ENCODE results near the gene HP.
"Not testable (repeated sequence)": the region's sequence is repeated elsewhere in the genome, so short reads cannot be mapped to it uniquely, and the experiment has no call there.

Gene HP, protein sequence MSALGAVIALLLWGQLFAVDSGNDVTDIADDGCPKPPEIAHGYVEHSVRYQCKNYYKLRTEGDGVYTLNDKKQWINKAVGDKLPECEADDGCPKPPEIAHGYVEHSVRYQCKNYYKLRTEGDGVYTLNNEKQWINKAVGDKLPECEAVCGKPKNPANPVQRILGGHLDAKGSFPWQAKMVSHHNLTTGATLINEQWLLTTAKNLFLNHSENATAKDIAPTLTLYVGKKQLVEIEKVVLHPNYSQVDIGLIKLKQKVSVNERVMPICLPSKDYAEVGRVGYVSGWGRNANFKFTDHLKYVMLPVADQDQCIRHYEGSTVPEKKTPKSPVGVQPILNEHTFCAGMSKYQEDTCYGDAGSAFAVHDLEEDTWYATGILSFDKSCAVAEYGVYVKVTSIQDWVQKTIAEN

DNA sequence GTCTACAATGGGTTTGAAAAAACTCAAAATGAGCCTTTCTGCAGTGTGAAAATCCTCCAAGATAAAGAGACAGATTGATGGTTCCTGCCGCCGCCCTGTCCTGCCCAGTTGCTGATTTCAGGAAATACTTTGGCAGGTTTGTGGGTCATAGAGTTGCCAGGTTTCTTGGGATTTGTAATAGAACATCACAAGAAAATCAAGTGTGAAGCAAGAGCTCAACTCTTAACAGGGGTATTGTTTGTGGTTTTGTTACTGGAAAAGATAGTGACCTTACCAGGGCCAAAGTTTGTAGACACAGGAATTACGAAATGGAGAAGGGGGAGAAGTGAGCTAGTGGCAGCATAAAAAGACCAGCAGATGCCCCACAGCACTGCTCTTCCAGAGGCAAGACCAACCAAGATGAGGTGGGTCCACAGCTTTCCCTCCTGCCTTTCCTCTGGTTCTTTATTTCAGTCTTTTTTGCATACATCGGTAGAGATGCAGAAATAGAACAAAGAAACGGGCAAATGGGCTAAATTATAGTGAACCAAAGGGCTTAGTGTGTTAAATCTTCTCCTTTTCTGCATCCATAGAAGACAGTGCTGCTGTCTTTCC, at the start of gene HP:
TSS of gene HP (plus strand) at position 252 of the 594 bp plus-strand sequence. CDS start at position 400, 148 bp downstream.
- DNase-seq, result peak; percentile 31

- DNase-seq, result not testable (repeated sequence)
Observed at GRCh38 chr16:72008065-72008423, 46.3 kb upstream of the HP start.

- peak; percentile 95 for DNase-seq
Observed at GRCh38 chr16:72008424-72009216, 45.7 kb upstream of the HP start, which contains the start of gene DHODH. Gene DHODH, plus strand, starts transcription at chr16:72008744. Its CDS starts 21 bp downstream, at chr16:72008765.

DNA sequence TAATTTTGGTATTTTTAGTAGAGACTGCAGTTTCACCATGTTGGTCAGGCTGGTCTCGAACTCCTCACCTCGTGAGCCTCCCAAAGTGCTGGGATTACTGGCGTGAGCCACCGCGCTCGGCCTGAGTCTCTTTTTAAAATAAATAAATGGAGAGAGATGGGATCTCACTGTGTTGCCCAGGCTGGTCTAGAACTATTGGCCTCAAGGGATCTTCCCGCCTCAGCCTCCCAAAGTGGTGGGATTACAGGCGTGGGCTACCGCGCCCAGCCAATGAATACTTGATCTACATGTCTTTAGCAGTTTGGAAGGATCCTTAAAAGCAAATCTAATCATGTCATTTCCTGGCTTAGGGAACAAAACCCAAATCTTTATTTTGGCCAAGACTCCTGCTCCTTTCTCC, 44.5 kb upstream of the HP start:
- no peak for DNase-seq

GRCh38 chr16:72012607-72013006, 41.7 kb upstream of the HP start:
- DNase-seq, result no peak

DNA sequence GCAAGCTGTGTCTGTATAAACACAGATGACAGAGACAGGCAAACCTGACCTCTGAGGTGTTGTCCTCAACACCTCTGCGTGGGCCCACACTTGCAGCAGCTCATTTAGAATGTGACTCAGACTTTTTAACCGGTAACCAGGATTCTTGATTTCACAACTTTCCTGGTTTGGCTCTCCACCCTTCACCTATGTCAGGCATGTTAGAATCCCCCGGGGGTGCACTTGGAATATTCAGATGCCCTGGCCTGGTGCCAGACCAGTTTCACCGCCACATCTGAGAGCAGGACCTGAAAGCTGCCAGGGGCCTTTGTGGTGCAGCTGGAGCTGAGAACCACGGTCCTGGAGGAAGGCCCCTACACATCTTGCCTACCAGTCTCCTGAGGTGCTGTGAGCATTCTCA, 40.9 kb upstream of the HP start:
- DNase-seq, result peak; percentile 87

DNA sequence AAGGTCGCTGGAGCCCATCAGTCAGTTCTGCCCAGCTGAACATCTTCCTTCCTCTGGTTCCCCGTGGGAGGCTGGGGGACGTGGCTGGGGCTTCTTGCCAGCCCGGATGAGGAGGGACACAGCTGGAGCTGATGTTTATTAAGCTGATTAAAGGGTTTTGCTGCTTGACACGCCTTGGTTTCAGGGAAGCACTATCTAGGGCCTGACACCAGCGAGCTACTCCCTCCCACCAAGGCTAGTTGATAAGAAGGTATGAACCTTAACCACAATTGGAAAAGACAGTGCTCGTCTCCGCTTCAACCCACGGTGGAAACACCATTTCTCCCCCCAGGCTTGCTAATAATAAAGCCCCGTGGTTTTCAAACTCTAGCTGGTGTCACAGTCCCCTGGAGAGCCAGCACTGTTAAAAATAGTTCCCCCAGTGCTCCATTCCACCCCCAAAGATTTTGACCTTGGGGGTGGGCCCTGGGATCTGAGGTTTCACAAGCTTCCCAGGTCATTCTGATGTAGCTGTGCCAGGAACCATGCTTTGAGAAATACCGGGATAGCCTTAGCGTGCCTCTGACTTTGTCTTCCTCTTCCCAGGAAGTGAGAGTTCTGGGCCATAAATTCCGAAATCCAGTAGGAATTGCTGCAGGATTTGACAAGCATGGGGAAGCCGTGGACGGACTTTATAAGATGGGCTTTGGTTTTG, 40.3 kb upstream of the HP start:
- peak; percentile 89 for DNase-seq

GRCh38 chr16:72014675-72015074, 39.6 kb upstream of the HP start:
- DNase-seq, result no peak

- DNase-seq, result no peak
Observed at GRCh38 chr16:72015124-72015523, 39.2 kb upstream of the HP start.

DNA sequence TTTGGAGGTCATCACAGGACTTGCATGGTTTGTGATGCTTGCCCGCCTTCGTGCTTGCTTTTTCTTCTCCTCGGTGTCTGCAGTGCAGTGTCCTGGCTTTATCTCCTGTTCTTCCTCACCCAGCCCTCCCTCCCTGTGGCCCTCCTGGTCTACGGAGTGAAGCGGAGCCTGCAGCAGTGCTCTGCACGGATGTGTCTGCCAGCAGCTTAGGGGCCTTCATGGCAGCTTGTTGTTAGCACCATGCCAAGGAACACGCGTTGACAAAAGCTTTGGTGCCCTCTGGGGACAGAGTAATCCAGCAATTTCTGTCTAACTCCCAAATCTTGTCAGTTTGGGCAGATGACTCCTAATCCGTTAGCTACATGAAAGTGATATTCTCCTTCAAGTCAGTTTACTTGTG, 35.8 kb upstream of the HP start:
- DNase-seq, result no peak

DNA sequence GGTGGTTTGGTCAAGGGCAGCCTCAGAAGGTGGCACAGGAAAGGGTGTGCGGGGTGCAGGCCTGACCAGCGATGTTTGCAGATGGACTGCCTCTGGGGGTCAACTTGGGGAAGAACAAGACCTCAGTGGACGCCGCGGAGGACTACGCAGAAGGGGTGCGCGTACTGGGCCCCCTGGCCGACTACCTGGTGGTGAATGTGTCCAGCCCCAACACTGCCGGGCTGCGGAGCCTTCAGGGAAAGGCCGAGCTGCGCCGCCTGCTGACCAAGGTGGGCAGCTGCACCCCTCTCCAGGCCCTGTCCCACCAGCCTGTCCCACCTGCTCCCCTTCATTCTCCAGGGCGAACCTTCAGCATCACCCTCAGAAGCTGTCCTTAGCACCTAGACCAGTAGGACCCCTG, 33.3 kb upstream of the HP start:
- no peak for DNase-seq

- DNase-seq, result no peak
Observed at GRCh38 chr16:72022127-72022526, 32.2 kb upstream of the HP start.

GRCh38 chr16:72023962-72024361, 30.3 kb upstream of the HP start:
- no peak for DNase-seq

- DNase-seq, result no peak
Observed at GRCh38 chr16:72024862-72025382, 29.4 kb upstream of the HP start.

DNA sequence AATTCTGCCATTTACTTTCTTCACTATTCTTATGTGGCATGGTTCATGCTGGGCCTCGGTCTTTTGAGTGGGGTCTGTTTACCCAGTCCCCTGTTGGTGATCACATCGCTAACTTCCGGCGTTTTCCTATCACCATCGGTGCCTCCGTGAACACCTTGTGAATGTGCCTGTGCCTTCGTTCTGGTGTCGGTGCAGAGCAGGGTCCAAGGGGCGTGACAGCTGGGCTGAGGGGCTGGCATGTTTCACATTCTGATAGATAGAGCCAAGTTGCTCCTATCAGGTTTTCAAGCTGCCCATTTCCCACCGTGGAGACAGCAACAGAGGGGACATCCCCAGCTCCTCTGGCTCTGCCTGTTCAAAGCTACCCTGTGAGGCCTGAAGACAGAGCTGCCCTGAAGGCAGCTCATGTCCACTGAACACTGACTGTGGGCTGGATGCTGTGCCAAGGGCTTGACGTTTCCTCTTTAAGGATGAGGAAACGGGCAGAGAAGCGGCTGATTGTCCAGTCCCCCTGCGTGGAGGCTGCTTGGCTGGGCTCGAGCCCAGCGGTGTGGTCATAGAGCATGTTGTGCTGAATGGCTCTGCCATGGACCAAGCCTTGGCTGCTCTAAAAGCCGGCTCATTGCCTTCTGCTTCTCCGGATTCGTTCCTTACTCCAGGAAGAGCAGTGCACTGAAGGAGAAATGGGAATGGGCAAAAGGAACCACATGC, 28.7 kb upstream of the HP start:
- DNase-seq, result no peak

GRCh38 chr16:72027669-72028378, 26.5 kb upstream of the HP start:
- no peak for DNase-seq

DNA sequence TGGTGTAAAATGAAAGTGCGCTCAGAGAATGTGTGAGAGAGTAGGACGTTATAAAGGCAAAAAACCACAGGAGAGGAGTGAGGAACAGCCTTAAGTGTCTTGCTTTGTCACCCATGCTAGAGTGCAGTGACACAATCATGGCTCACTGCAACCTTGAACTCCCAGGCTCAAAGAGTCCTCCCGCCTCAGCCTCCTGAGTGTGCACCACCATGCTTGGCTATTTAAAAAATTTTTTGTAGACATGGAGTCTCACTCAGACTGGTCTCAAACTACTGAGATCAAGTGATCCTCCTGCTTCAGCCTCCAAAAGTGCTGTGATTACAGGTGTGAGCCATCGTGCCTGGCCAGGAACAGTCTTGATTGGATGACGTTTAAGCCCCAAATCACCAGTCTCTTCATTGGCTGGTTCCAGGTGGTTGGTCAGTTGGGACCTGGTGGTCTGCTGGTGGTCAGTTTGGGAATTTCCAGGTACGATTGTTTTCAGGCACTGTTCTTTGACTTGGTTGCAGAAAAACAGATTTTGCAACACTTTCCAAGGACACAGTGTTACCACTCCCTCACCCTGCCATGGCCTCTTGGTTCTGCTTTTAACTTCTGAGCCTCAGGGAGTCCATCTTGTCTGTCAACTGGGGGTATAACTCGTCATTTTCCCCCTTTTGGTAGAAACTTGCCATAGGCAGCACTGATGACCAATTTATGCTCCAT, 24.6 kb upstream of the HP start:
- DNase-seq, result no peak

DNA sequence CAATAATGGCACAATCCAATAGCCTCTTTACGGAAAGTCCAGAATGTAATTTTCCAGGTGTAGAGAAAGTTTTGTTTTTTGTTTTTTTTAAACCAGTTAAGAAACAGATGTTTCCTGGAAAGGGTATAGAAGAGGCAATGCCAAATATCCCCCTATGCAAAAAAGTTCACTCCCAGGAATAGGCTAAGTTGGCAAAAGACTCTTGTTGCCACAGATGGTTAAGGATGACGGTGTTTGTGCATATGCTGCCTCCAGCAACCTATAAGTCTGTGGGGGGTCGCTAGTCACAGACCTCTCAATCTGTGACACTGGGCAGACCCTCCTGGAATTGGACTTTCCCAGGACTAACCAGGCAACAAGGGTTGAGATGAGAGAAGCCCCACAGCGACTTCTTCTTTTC, 20.9 kb upstream of the HP start:
- no peak for DNase-seq

- DNase-seq, result no peak
Observed at GRCh38 chr16:72036098-72036497, 18.2 kb upstream of the HP start.

- no peak for DNase-seq
Observed at GRCh38 chr16:72042157-72042660, 12.1 kb upstream of the HP start.

DNA sequence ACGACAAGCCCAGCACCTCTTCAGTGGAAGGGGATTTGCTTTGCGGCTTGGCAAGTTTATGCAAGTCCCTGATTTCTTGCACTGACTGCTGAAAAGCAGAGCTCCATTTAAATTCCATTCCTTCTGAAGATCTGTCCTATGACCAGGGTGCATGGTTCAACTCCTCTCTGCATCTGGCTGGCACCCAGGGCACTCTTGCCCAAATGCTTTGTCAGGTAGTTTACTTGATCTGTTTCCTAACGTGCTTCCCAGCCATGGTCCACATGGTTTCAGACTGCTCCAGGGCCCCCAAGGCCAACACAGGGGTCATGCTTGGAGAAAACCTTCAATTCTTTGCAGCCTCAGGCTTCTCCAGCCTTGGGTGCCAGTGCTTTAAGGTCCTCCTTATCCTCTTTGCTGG, 11.2 kb upstream of the HP start:
- DNase-seq, result no peak
